HEK293T (cell line): ENCODE measurements around the gene DNAH17.

Experiments used
- FOXA1 ChIP-seq: fragments of 450-650 bp; IDR thresholded peaks from 2 replicates; pipeline ENCODE4 v1.6.1; 2016; ENCODE audit warnings: mild to moderate bottlenecking
- HDGF ChIP-seq: fragments of 450-650 bp; IDR thresholded peaks from 2 replicates; pipeline ENCODE4 v1.6.1; 2017; ENCODE audit warnings: antibody characterized with exemption, borderline replicate concordance
- NFRKB ChIP-seq: fragments of 450-650 bp; IDR thresholded peaks from 2 replicates; pipeline ENCODE4 v1.6.1; 2016; ENCODE audit warnings: mild to moderate bottlenecking, moderate library complexity
- SUZ12 ChIP-seq: fragments of 450-650 bp; IDR thresholded peaks from 2 replicates; pipeline ENCODE4 v1.6.1; 2016; ENCODE audit warnings: mild to moderate bottlenecking

DNA sequence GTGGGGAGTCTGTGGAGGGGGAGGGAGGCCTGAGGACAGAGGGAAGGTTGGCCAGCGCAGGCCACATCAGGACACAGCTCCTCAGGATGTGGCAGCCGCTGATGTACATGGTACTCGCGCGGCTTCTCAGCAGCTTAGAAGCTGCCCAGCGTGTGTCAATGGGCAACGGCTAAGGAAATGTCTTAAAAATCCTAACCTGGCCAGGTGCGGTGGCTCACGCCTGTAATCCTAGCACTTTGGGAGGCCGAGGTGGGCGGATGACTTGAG, 145.6 kb downstream of the DNAH17 start:
- TF ChIP-seq FOXA1, result no peak
- TF ChIP-seq NFRKB, result no peak
- no peak for TF ChIP-seq SUZ12
- TF ChIP-seq HDGF, result no peak
